Mammary epithelial cell (primary cell): ENCODE measurements around the gene NDUFV1.

Experiments
- CTCF ChIP-seq, 2 donors: IDR thresholded peaks in 1 of 2; conservative IDR thresholded peaks in 1 of 2; 2 replicates each; pipeline ENCODE4 v1.5.1; 2011 to 2012; ENCODE audit warnings: inconsistent platforms in 2 of 2, low read length in 2 of 2, mild to moderate bottlenecking in 2 of 2, control low read depth in 1 of 2, low read depth in 1 of 2; ENCODE audit not compliant: insufficient read depth in 1 of 2; ENCODE audit errors: extremely low read depth in 1 of 2
- EZH2 ChIP-seq: IDR thresholded peaks from 2 replicates; pipeline ENCODE4 v1.6.1; 2012; ENCODE audit warnings: low read length, inconsistent platforms, borderline replicate concordance

- TF ChIP-seq CTCF (conservative IDR thresholded peaks at IDR 0.05 in 1 of 2, IDR thresholded peaks at IDR 0.05 in 1 of 2; ENCODE audit: extremely low read depth in 1 of 2, insufficient read depth in 1 of 2, low read depth in 1 of 2, low read length in 2 of 2): no peak
- no peak for TF ChIP-seq EZH2
These were observed 13.7 kb upstream of the NDUFV1 start for GRCh38 chr11:67592880-67593564.
